Loucy (cell line): Measurements from ENCODE around the gene ATXN7L1.

Experiments
- H2AFZ ChIP-seq: fragments of 200-600 bp; sonication (generic); 2 replicates; pipeline ENCODE4 v1.6.0; 2016; ENCODE audit warnings: antibody characterized with exemption, mild to moderate bottlenecking, low read length, moderate library complexity
- H3F3A ChIP-seq: fragments of 200-600 bp; 2 replicates; pipeline ENCODE4 v1.6.0; 2016; ENCODE audit warnings: antibody characterized with exemption, low read depth, mild to moderate bottlenecking
- H3K27me3 ChIP-seq: fragments of 200-600 bp; sonication (generic); 2 replicates; pipeline ENCODE4 v1.6.1; 2014; ENCODE audit warnings: low read length, mild to moderate bottlenecking; ENCODE audit not compliant: insufficient read depth, poor library complexity, severe bottlenecking
- H3K36me3 ChIP-seq: fragments of 200-600 bp; sonication (generic); 2 replicates; pipeline ENCODE4 v1.6.1; 2016; ENCODE audit warnings: low read length; ENCODE audit not compliant: insufficient read depth
- H3K4me1 ChIP-seq: fragments of 200-600 bp; sonication (generic); 2 replicates; pipeline ENCODE4 v1.5.1; 2014; ENCODE audit warnings: low read length, mild to moderate bottlenecking; ENCODE audit not compliant: insufficient read depth, poor library complexity, severe bottlenecking
- H3K4me2 ChIP-seq: fragments of 200-600 bp; sonication (generic); 2 replicates; pipeline ENCODE4 v1.6.0; 2014; ENCODE audit warnings: antibody characterized with exemption, low read length, low read depth, mild to moderate bottlenecking; ENCODE audit not compliant: poor library complexity, severe bottlenecking
- H3K4me3 ChIP-seq: fragments of 200-600 bp; sonication (generic); 2 replicates; pipeline ENCODE4 v1.5.1; 2014; ENCODE audit warnings: low read length, mild to moderate bottlenecking, mixed read lengths; ENCODE audit not compliant: poor library complexity, severe bottlenecking
- H3K79me2 ChIP-seq: fragments of 200-600 bp; sonication (generic); 2 replicates; pipeline ENCODE4 v1.6.1; 2014; ENCODE audit warnings: low read length; ENCODE audit not compliant: insufficient read depth
- H3K9ac ChIP-seq: fragments of 200-600 bp; sonication (generic); 2 replicates; pipeline ENCODE4 v1.6.0; 2014; ENCODE audit warnings: mild to moderate bottlenecking, low read depth, low read length, moderate library complexity; ENCODE audit not compliant: poor library complexity, severe bottlenecking
- H3K9me2 ChIP-seq: fragments of 200-600 bp; sonication (generic); replicated peaks from 2 replicates; pipeline ENCODE4 v1.6.1; 2016; ENCODE audit warnings: low read depth, low read length, mixed read lengths
- H3K9me3 ChIP-seq: fragments of 200-600 bp; sonication (generic); 2 replicates; pipeline ENCODE4 v1.6.1; 2014; ENCODE audit warnings: mild to moderate bottlenecking, antibody characterized with exemption, low read length, low read depth; ENCODE audit not compliant: insufficient read depth
- H4K20me1 ChIP-seq: fragments of 200-600 bp; sonication (generic); 2 replicates; pipeline ENCODE4 v1.6.0; 2014; ENCODE audit warnings: antibody characterized with exemption, low read length, mild to moderate bottlenecking; ENCODE audit not compliant: insufficient read depth, poor library complexity, severe bottlenecking
- EZH2phosphoT487 ChIP-seq: fragments of 200-600 bp; IDR thresholded peaks from 2 replicates; pipeline ENCODE4 v1.6.1; 2018; ENCODE audit warnings: antibody characterized with exemption, mild to moderate bottlenecking, moderate library complexity, borderline replicate concordance
- TF ChIP-seq, protein P1 (sequence below): fragments of 200-600 bp; sonication (generic); conservative IDR thresholded peaks from 2 replicates; pipeline ENCODE4 v1.5.1; 2014; ENCODE audit warnings: mild to moderate bottlenecking, antibody characterized with exemption, low read length

The ATXN7L1 gene

DNA sequence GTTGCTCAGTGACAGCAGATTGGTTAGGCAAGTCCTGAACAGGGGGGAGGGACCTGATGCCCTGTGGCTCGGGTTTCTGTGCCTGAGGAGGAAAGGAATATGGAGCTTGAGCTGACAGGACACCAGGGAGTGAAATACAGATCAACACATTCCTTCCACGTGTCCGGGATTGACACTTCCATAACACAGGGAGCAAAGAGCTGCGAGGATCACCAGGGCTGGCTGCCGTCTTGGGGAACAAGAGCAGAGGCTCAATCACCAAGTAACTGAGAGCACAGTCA, 258.4 kb downstream of the ATXN7L1 start:
- TF ChIP-seq, protein P1, sequence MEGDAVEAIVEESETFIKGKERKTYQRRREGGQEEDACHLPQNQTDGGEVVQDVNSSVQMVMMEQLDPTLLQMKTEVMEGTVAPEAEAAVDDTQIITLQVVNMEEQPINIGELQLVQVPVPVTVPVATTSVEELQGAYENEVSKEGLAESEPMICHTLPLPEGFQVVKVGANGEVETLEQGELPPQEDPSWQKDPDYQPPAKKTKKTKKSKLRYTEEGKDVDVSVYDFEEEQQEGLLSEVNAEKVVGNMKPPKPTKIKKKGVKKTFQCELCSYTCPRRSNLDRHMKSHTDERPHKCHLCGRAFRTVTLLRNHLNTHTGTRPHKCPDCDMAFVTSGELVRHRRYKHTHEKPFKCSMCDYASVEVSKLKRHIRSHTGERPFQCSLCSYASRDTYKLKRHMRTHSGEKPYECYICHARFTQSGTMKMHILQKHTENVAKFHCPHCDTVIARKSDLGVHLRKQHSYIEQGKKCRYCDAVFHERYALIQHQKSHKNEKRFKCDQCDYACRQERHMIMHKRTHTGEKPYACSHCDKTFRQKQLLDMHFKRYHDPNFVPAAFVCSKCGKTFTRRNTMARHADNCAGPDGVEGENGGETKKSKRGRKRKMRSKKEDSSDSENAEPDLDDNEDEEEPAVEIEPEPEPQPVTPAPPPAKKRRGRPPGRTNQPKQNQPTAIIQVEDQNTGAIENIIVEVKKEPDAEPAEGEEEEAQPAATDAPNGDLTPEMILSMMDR: no peak
- TF ChIP-seq EZH2phosphoT487: no peak
- Histone ChIP-seq H3K9ac (no peak overlapping the region), H3K36me3 (no peaks in the 10 kb centered on the region)

DNA sequence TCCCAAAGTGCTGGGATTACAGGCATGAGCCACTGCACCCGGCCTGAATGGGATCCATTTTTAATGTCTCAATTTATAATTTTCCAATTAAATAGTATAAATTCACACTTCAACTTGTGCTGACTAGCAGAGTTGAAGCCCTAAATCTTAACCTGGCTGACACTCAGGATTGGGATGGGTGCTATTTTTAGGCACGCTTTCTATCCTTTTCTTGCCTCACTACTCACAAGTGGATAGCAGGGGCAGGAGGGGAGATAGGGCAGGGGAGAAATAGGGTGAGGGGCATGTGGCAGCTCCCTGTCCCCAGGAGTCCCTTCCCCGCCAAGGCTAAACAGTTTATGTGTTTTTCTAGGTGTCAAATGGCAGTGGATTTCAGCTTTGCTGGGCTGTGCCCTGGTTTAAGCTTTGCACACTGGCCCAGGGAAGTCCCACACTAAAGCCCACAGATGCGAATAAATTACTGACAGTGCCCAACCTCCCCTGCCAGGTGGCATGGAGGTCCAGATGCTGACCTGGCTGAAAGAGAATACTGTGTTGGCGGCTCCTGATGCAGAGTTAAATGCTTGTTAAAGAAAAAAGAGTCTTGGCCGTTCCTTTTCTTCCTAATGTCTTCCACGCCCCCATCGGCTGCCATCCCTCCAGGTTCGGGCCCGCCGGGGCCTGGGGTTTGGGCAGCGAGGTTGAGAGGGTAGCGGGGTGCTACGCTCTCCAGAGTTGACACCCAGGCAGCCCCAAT, 259.0 kb downstream of the ATXN7L1 start:
- TF ChIP-seq EZH2phosphoT487: no peak
- TF ChIP-seq, protein P1: no peak
- no peaks in the 10 kb centered on the region for H3K36me3 ChIP-seq

More for the DNA sequence above, 258.4 kb downstream of the ATXN7L1 start:
- Histone ChIP-seq H3K4me2 (no peak overlapping the region), H3K79me2 (no peaks in the 10 kb centered on the region), H3K4me3 (no peak overlapping the region), H3K4me1 (no peaks in the 10 kb centered on the region), H3F3A (no peaks in the 10 kb centered on the region), H3K9me3 (no peaks in the 10 kb centered on the region), H3K27me3 (no peaks in the 10 kb centered on the region), H3K9me2 (no peaks in the 10 kb centered on the region), H4K20me1 (no peaks in the 10 kb centered on the region), H2AFZ (no peak overlapping the region)

DNA sequence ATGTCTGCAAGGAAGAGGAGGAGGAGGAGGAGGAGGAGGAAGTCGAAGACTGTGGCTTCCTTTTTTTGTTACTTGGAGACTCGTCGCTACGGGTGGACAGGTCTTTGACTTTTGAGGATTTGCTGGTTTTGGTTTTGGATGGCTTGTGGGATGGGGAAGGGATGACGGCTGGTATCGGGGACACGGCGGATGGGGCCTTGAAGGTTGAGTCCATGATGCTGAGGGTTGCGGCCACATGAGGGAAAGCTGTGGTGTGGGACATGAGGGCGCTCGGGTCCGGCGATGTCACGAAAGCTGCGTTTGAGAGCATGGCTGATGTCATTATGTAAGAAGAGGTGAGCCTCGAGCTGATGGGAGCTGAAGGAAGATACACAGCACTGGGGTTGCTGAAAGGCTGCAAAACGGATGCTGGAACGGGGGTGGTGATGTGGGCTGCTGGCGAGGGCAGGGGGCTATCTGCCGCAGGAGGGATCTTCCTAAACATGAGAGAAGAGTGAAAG, 262.0 kb downstream of the ATXN7L1 start:
- Histone ChIP-seq H3K4me1 (no peaks in the 10 kb centered on the region), H3K4me3 (no peak overlapping the region), H3K4me2 (no peak overlapping the region), H3K9me2 (no peaks in the 10 kb centered on the region), H3K9me3 (no peaks in the 10 kb centered on the region), H3K9ac (no peak overlapping the region), H2AFZ (no peak overlapping the region), H3F3A (no peaks in the 10 kb centered on the region), H4K20me1 (no peaks in the 10 kb centered on the region), H3K36me3 (no peaks in the 10 kb centered on the region), H3K27me3 (no peaks in the 10 kb centered on the region), H3K79me2 (no peaks in the 10 kb centered on the region)
- TF ChIP-seq EZH2phosphoT487: no peak
- TF ChIP-seq, protein P1: no peak

More for the DNA sequence above, 259.0 kb downstream of the ATXN7L1 start:
- no peak overlapping the region for H3K4me2 ChIP-seq
- H3K9me3 ChIP-seq: no peaks in the 10 kb centered on the region
- H3K27me3 ChIP-seq: no peaks in the 10 kb centered on the region
- H2AFZ ChIP-seq: no peak overlapping the region
- H4K20me1 ChIP-seq: no peaks in the 10 kb centered on the region
- H3K9ac ChIP-seq: no peak overlapping the region
- no peaks in the 10 kb centered on the region for H3F3A ChIP-seq
- H3K4me3 ChIP-seq: no peak overlapping the region
- H3K4me1 ChIP-seq: no peaks in the 10 kb centered on the region
- no peaks in the 10 kb centered on the region for H3K9me2 ChIP-seq
- no peaks in the 10 kb centered on the region for H3K79me2 ChIP-seq
